Stimulated activated naive CD8-positive, alpha-beta T cell treated with anti-CD3 and anti-CD28 coated beads, Interleukin-15, Interleukin-2, amounts not matched to agents 100 ng/mL and 50 ng/mL, for 24 hours (primary cell): ENCODE results near the gene UBXN11.
"Not testable (repeated sequence)": the region's sequence is repeated elsewhere in the genome, so short reads cannot be mapped to it uniquely, and the experiment has no call there.

Experiments
- H3K27ac Mint-ChIP-seq: one replicate; pipeline ENCODE4 v1.8.0; 2021; ENCODE audit warnings: mild to moderate bottlenecking, mixed read lengths
- H3K27me3 Mint-ChIP-seq: one replicate; pipeline ENCODE4 v1.8.0; 2021; ENCODE audit warnings: mixed read lengths
- H3K36me3 Mint-ChIP-seq: one replicate; pipeline ENCODE4 v1.8.0; 2021; ENCODE audit warnings: low read depth, mixed read lengths
- H3K4me1 Mint-ChIP-seq: one replicate; pipeline ENCODE4 v1.8.0; 2021; ENCODE audit warnings: low read depth, mixed read lengths
- H3K4me3 Mint-ChIP-seq: one replicate; pipeline ENCODE4 v1.8.0; 2021; ENCODE audit warnings: mild to moderate bottlenecking, mixed read lengths
- H3K9me3 Mint-ChIP-seq: one replicate; pipeline ENCODE4 v1.8.0; 2021; ENCODE audit warnings: mixed read lengths

Gene UBXN11

GRCh38 chr1:26344147-26344920 lies 37.9 kb upstream of the UBXN11 start:
- H3K4me1 Mint-ChIP-seq = no peaks in the 10 kb centered on the region
- H3K27ac Mint-ChIP-seq = no peak overlapping the region
- no peaks in the 10 kb centered on the region for H3K9me3 Mint-ChIP-seq
- H3K27me3 Mint-ChIP-seq = no peaks in the 10 kb centered on the region
- H3K4me3 Mint-ChIP-seq = no peak overlapping the region
- no peaks in the 10 kb centered on the region for H3K36me3 Mint-ChIP-seq

- no peak overlapping the region for H3K4me3 Mint-ChIP-seq
- H3K27me3 Mint-ChIP-seq = peaks cover 4% of the 10 kb centered on the region
- H3K9me3 Mint-ChIP-seq = no peaks in the 10 kb centered on the region
- H3K4me1 Mint-ChIP-seq = peaks cover 12% of the 10 kb centered on the region
- H3K36me3 Mint-ChIP-seq = no peaks in the 10 kb centered on the region
- H3K27ac Mint-ChIP-seq = peak overlapping the region; percentile 43
These were observed 33.6 kb upstream of the UBXN11 start for GRCh38 chr1:26340047-26340481.

GRCh38 chr1:26338670-26339069 lies 32.2 kb upstream of the UBXN11 start:
- no peak overlapping the region for H3K4me3 Mint-ChIP-seq
- H3K27ac Mint-ChIP-seq = no peak overlapping the region
- peaks cover 12% of the 10 kb centered on the region for H3K4me1 Mint-ChIP-seq
- H3K9me3 Mint-ChIP-seq = no peaks in the 10 kb centered on the region
- H3K27me3 Mint-ChIP-seq = peaks cover 4% of the 10 kb centered on the region
- no peaks in the 10 kb centered on the region for H3K36me3 Mint-ChIP-seq

GRCh38 chr1:26337625-26338024 lies 31.2 kb upstream of the UBXN11 start:
- Mint-ChIP-seq H3K4me3 (no peak overlapping the region), H3K27ac (no peak overlapping the region), H3K4me1 (peaks cover 12% of the 10 kb centered on the region), H3K27me3 (peaks cover 4% of the 10 kb centered on the region), H3K36me3 (no peaks in the 10 kb centered on the region), H3K9me3 (no peaks in the 10 kb centered on the region)

- H3K4me1 Mint-ChIP-seq = peaks cover 12% of the 10 kb centered on the region
- H3K4me3 Mint-ChIP-seq = peak overlapping the region; percentile 37
- H3K36me3 Mint-ChIP-seq = no peaks in the 10 kb centered on the region
- no peak overlapping the region for H3K27ac Mint-ChIP-seq
- H3K27me3 Mint-ChIP-seq = peaks cover 4% of the 10 kb centered on the region
- H3K9me3 Mint-ChIP-seq = no peaks in the 10 kb centered on the region
These were observed 30.7 kb upstream of the UBXN11 start for GRCh38 chr1:26337206-26337535.

- H3K4me3 Mint-ChIP-seq = peak overlapping the region; percentile 37
- no peak overlapping the region for H3K27ac Mint-ChIP-seq
- peaks cover 12% of the 10 kb centered on the region for H3K4me1 Mint-ChIP-seq
These were observed 30.2 kb upstream of the UBXN11 start for GRCh38 chr1:26336477-26337205.

GRCh38 chr1:26335774-26336476 lies 29.5 kb upstream of the UBXN11 start:
- H3K36me3 Mint-ChIP-seq = no peaks in the 10 kb centered on the region
- no peak overlapping the region for H3K27ac Mint-ChIP-seq
- H3K4me1 Mint-ChIP-seq = peaks cover 12% of the 10 kb centered on the region
- H3K27me3 Mint-ChIP-seq = peaks cover 4% of the 10 kb centered on the region
- no peaks in the 10 kb centered on the region for H3K9me3 Mint-ChIP-seq
- H3K4me3 Mint-ChIP-seq = peak overlapping the region; percentile 83

More at GRCh38 chr1:26336477-26337205, 30.2 kb upstream of the UBXN11 start:
- H3K9me3 Mint-ChIP-seq = no peaks in the 10 kb centered on the region
- H3K36me3 Mint-ChIP-seq = no peaks in the 10 kb centered on the region
- peaks cover 4% of the 10 kb centered on the region for H3K27me3 Mint-ChIP-seq

GRCh38 chr1:26333312-26333711 lies 26.9 kb upstream of the UBXN11 start:
- not testable (repeated sequence) for H3K36me3 Mint-ChIP-seq, H3K27me3 Mint-ChIP-seq, H3K27ac Mint-ChIP-seq, H3K9me3 Mint-ChIP-seq, H3K4me3 Mint-ChIP-seq
- H3K4me1 Mint-ChIP-seq = peaks cover 12% of the 10 kb centered on the region

- Mint-ChIP-seq H3K27ac (no peak overlapping the region), H3K36me3 (no peaks in the 10 kb centered on the region), H3K9me3 (no peaks in the 10 kb centered on the region), H3K27me3 (no peaks in the 10 kb centered on the region), H3K4me3 (no peak overlapping the region), H3K4me1 (no peaks in the 10 kb centered on the region)
These were observed 23.8 kb upstream of the UBXN11 start for GRCh38 chr1:26330276-26330675.

- not testable (repeated sequence) for H3K36me3 Mint-ChIP-seq, H3K27ac Mint-ChIP-seq, H3K9me3 Mint-ChIP-seq, H3K4me1 Mint-ChIP-seq, H3K27me3 Mint-ChIP-seq, H3K4me3 Mint-ChIP-seq
These were observed 22.9 kb upstream of the UBXN11 start for GRCh38 chr1:26329380-26329779.

- Mint-ChIP-seq H3K27ac (no peak overlapping the region), H3K36me3 (peaks cover 5% of the 10 kb centered on the region), H3K27me3 (no peaks in the 10 kb centered on the region), H3K4me1 (peaks cover 4% of the 10 kb centered on the region), H3K4me3 (no peak overlapping the region), H3K9me3 (no peaks in the 10 kb centered on the region)
These were observed 22.2 kb upstream of the UBXN11 start for GRCh38 chr1:26328597-26328996.

- H3K36me3 Mint-ChIP-seq = peaks cover 10% of the 10 kb centered on the region
- no peak overlapping the region for H3K4me3 Mint-ChIP-seq
- no peak overlapping the region for H3K27ac Mint-ChIP-seq
- no peaks in the 10 kb centered on the region for H3K27me3 Mint-ChIP-seq
- H3K4me1 Mint-ChIP-seq = peaks cover 7% of the 10 kb centered on the region
- no peaks in the 10 kb centered on the region for H3K9me3 Mint-ChIP-seq
These were observed 21.5 kb upstream of the UBXN11 start for GRCh38 chr1:26327956-26328362.

GRCh38 chr1:26324550-26324949 lies 18.1 kb upstream of the UBXN11 start:
- Mint-ChIP-seq H3K9me3 (no peaks in the 10 kb centered on the region), H3K27me3 (no peaks in the 10 kb centered on the region), H3K4me3 (no peak overlapping the region), H3K4me1 (peaks cover 41% of the 10 kb centered on the region), H3K36me3 (peaks cover 34% of the 10 kb centered on the region), H3K27ac (no peak overlapping the region)

GRCh38 chr1:26323382-26323781 lies 16.9 kb upstream of the UBXN11 start:
- H3K27ac Mint-ChIP-seq = peak overlapping the region; percentile 66
- no peaks in the 10 kb centered on the region for H3K9me3 Mint-ChIP-seq
- H3K36me3 Mint-ChIP-seq = peaks cover 39% of the 10 kb centered on the region
- no peak overlapping the region for H3K4me3 Mint-ChIP-seq
- H3K4me1 Mint-ChIP-seq = peaks cover 46% of the 10 kb centered on the region
- no peaks in the 10 kb centered on the region for H3K27me3 Mint-ChIP-seq

- no peaks in the 10 kb centered on the region for H3K27me3 Mint-ChIP-seq
- H3K4me1 Mint-ChIP-seq = peaks cover 60% of the 10 kb centered on the region
- H3K4me3 Mint-ChIP-seq = no peak overlapping the region
- H3K9me3 Mint-ChIP-seq = no peaks in the 10 kb centered on the region
- H3K36me3 Mint-ChIP-seq = peaks cover 39% of the 10 kb centered on the region
- H3K27ac Mint-ChIP-seq = no peak overlapping the region
These were observed 15.6 kb upstream of the UBXN11 start for GRCh38 chr1:26322042-26322331.
